HG03575 (cell line): ENCODE measurements around the gene VWA8.
"Not testable (repeated sequence)": the region's sequence is repeated elsewhere in the genome, so short reads cannot be mapped to it uniquely, and the experiment has no call there.

Experiments used
- ATAC-seq: cut with Tn5 transposase; IDR thresholded peaks from one replicate; pipeline ENCODE4 v1.9.1; 2021; ENCODE audit not compliant: unreplicated experiment, insufficient number of reproducible peaks, low FRiP score; ENCODE audit errors: extremely low read depth

The VWA8 gene

DNA sequence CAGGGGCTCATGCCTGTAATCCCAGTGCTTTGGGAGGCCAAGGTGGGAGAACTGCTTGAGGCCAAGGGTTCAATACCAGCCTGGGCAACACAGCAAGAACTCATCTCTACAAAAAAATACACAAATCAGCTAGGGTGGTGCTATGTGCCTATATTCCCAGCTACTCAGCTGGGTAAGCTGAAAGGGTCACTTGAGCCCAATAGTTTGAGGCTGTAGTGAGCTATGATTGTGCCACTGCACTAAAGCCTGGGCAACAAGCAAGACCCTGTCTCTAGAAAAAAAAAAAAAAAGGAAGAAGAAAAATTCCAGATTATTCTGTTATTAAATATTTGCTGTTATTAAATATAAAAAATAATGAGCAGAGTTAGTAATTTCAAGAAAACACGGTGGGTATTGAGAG, 372.5 kb downstream of the VWA8 start:
- no peak for ATAC-seq

DNA sequence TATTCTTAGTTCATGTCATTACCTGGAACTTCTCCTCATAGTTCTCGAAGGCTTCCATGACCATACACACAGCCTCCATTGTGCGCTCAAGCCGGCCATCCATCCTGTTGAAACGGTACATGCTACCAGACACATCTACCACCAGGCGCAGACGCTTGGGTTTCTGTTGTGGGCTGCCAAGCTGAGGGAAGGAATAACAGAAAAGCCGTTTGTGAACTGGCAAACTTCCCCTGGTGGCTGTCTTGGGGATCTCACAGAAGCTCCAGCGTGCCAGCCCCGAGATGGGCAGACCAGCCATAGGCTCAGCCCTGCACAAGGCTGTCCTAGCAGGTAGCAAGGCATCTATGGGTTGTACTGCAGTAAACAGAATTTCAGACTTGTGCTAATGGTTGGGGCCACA, 373.4 kb downstream of the VWA8 start:
- ATAC-seq: no peak

DNA sequence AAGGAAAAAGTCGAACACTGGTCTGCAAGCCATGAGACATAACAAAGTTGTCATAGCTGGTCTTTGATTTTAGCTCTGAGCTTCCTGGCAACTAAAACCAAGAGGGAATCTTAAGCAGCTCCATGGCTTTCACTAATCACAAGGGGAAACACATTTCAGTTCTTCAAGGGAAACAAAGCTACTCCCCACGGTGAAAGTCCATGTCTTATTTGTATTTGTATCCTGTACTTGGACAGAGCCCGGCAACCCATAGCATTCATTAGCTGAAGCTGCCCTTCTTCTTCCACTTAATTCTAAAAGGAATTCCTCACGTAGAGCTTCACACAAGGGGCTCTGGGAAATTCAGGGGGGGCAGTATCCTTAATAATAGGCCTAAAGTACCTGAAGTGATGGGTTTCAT, 374.7 kb downstream of the VWA8 start:
- no peak for ATAC-seq

DNA sequence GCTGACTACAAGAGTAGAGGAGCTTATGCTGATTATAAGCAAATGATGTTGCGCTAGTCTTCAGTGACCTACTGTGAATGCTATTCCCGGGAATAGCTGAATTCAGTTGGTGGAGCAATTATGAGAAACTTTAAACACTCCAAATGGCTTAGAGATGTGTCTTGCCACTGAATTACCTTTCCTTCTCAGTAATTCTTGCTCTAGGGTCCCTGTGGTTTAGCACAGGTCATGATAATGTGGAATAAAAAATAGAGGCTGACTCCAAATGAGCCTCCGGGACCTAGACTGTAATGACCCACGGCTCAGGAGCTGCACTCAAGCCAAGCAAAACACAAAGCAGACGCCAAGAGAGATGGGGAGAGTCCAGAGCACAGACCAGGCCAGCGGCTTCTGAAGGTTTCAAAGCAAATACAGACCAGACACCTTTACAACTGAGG, 378.9 kb downstream of the VWA8 start:
- ATAC-seq: no peak

DNA sequence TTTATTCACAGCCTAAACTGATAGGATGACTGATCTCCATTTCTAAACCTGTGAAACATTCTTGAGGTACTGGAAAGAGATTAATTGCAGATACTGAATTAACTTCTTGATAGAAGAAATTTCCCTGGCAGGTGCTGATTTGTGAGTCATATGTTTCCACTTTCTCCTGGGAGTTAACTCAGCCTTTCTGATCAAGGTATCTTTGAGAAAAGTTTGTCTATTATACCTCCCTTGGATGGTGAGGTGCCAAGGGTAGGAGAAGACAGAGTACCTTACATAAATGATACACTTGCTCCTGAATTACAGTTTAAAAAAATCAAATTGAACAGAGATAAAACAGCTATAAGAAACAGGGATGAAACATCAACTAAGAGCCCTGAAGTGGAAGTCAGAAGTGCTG, 380.6 kb downstream of the VWA8 start:
- no peak for ATAC-seq

DNA sequence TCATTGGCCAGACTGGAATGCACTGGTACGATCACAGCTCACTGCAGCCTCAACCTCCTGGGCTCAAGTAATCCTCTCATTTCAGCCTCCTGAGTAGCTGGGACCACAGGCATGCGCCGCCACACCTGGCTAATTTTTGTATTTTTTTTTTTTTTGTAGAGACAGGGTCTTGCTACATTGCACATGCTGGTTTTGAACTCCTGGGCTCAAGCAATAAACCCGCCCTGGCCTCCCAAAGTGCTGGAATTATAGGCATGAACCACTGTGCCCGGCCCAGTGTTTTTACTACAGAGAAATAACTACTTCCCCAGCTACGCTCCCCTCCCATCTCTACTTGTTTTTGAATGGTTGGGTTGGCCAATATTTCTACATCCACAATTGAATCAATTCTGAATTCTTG, 381.0 kb downstream of the VWA8 start:
- no peak for ATAC-seq

DNA sequence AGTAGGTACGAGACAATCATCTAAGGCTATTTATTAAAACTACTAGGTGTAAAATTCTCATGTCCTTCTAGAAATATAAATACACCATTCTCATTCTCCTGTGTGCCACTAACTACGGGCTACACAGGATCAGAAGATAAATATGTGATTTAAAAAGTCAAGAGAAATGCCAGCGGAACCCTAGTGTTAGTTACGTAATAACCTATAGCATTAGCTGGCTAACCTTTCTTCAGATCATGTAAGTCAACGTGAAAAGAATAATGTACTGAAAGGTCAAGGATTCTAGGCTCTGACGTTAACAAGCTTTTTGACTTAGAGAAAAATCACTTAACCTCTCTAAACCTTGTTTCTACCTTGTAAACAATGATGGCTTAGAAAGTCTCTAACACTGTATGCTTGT, 381.7 kb downstream of the VWA8 start:
- no peak for ATAC-seq

DNA sequence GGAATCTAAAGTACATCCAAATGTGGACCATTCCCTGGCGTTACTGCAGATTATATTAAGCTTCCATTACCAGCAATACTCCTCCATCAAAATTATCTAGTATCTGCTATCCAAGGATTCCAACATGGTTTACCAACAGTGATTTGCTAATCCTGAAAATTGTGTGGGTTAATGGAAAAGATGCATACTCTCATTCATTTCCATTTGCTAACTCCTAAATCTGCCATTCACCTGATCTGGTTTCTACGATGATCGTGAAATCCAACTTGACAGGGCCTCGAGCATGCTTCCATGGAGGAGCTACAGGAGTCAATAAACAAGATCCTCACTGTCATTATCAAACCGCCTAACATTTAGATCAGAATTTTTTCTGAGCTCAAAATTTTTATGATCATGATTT, 382.5 kb downstream of the VWA8 start:
- ATAC-seq: no peak

DNA sequence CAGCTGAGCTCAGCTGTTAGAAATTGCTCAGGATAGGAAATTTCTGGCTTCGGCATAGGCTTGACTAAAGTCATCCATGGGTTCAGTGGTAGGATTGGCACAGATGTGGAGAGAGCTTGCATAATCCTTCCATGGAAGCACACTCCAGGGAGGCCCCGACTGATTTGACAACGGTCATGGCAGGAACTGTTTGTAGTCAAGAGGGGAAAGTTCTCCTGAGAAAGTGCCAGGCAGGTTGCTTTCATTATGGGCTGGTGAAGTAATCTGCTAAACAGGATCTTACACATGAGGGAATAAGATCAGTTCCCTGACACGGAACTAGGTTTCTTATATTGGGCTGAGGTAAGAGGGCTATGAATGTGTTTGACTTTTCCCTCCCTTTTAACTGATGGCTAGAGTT, 383.5 kb downstream of the VWA8 start:
- no peak for ATAC-seq

DNA sequence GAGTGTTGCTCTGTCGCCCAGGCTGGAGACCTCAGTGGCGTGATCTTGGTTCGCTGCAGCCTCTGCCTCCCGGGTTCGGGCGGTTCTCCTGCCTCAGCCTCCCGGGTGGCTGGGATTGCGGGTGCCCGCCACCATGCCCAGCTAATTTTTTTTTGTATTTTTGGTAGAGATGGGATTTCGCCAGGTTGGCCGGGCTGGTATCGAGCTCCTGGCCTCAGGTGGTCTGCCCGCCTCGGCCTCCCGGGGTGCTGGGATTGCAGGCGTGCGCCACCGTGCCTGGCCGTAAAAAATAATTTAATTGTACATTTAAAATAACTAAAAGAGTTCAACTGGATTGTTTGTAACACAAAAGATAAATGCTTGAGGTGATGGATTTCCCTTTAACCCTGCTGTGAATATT, 387.3 kb downstream of the VWA8 start:
- ATAC-seq: not testable (repeated sequence)

DNA sequence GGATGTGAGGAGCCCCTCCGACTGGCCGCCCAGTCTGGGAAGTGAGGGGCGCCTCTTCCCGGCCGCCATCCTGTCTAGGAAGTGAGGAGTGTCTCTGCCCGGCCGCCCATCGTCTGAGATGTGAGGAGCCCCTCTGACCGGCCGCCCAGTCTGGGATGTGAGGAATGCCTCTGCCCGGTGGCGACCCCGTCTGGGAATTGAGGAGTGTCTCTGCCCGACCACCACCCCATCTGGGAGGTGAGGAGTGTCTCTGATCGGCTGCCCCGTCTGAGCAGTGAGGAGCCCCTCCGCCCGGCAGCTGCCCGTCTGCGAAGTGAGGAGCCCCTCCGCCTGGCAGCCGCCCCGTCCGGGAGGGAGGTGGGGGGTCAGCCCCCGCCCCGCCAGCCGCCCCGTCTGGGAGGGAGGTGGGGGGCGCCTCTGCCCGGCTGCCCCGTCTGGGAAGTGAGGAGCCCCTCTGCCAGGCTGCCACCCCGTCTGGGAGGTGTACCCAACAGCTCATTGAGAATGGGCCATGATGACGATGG, 389.0 kb downstream of the VWA8 start:
- ATAC-seq: not testable (repeated sequence)

DNA sequence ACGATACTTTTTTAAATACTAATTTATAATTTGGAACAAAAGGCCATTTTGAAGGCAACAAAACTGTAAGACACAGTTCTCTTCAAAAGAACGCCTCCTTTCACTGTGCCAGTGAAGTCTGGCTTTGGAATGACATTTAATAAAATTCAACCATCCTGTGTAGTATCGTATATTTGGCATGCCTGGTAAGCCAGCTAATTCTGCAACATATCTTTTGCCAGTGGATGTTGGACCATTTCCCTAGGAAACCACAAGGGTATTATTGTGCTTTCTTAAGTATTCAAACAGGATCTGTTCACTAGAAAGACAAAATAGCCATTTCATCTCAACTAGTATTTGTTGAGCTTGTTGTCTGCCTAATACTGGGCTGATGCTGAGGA, 391.9 kb downstream of the VWA8 start:
- ATAC-seq: no peak

DNA sequence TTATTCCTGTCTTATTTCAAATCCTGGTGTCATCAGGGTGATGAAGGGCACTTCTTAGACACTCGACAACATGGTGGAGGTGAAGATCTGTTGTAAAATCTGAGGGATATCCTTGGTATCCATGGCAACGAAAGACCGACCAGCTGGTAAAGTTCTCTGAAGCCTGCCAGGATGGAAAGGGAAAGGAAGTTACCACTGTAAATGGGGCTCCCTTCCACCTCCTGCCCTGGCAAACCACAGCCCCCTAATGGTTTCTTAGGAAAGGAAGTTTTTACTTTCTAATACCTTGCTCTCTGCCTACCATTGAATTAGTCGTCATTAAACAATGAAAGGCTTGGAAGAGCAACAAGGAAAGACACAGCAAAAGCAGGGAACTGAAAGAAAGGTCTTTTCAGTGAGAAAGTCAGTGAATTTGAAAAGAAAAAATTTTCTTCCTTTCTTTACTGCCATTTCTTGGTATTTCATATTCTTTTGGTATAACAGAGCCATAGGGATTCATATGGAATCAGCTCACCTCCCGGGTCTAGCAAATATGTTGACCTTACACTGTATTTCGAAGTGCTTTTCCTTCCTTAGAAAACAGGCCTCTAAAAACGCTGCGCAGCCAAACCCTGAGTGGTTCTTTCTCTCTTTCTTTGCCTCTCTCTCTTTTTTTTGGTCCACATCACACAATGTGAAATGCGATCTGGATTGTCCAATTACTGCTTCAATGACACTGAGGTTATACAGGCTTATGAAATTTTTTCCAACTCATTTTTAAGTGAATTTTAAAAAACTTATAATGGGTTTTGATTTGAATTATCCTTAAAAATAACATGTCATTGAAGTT, 392.6 kb downstream of the VWA8 start:
- no peak for ATAC-seq

DNA sequence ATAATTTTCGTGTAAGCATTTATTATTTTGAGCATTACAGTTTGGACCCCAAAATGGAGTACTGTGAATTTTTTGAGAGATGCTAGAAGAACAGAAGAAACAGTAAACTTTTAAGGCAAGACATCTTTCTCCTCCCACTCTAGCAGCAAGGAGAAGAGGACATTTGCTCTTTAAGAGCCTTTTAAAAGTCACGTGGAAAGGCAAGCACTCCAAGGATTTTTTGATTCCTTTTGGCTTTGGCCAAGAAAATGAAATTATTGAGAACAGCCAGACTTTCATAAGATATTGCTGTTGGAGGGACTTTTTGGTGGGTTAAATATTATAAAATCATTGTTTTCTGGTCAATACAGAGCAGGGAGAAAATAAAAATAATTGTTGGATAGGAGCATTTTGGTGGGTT, 393.5 kb downstream of the VWA8 start:
- ATAC-seq: no peak

DNA sequence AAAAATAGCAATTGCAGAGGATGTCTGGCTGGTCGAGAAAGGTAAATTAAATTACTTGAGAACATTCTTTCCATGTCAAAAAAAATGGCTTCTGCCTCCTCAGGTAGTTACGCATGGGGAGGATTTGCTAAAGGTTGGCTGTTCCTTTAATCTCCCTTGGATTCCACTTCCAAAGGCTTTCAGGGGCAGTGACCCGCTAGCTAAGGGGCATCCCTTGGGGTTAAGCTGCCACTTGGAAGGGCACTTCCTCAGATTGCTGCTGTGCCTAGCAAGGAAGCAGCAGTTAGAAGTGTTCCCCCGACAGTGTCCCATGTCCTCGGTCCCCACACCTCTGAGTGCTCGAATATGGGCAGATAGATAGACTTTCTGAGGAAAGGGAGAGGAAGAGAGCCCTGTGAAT, 395.1 kb downstream of the VWA8 start:
- no peak for ATAC-seq

DNA sequence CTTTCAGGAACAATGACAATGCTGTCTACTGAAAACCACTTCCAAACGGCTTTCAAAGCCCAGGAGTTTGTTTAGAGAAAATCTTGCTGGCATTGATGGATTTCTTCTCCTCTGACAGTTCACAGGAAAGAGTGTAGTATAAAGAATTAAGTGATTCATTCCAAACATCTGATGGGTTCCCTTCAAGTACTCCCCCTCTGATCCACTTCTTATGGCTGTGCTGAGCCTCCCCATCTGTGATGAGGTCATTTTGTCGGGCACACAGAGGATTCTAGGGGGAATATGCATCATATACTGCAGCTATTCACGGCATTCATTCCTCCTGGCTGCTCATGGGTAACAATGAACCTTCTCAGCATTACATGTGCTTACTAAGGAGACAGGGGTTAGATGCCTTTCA, 395.7 kb downstream of the VWA8 start:
- no peak for ATAC-seq

DNA sequence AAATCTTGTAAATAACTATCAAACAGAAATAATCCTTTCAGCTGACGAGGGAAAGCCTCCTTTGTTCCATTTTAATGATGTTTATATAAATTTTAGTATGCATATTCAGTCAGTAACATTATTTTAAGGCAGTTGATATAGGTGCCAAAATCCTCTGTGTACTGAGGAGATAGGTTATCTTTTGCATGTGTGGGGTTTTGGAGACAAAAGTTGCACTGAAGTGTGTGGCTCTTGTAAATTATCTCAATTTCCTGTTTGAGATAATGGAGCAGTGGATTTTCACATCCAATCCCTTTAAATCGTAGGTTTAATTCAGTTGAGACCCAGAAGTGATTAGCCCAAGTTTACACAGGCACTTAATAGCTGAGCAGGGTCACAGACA, 396.9 kb downstream of the VWA8 start:
- no peak for ATAC-seq

DNA sequence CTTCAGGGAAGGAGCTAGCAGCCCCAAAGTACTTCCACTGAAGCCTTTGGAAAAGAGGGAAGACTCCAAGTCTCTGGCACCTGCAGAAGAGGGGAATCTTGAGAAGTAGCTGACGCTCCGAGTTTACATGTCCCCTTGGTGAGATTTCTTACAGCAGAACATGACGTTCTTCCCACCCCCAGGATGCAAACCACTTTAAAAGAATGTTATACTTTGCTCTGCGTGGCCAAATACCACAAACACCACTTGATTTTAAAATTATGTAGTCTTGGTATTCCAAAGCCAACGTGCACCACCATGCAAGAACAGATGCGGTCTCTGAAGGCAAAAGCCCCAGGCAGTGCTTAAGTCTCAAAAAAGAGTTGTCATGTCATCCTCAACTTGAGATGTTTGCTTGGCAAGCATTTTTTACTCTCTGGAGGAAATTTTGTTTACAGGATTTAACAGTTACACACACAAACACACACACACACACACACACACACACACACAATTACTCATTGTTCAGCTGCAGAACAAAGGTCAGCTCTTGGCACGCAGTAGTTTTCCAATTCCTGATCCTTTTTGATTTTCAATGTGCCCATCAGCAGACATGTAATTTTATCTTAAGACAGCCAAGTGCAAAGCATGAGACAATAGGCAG, 397.4 kb downstream of the VWA8 start:
- no peak for ATAC-seq

DNA sequence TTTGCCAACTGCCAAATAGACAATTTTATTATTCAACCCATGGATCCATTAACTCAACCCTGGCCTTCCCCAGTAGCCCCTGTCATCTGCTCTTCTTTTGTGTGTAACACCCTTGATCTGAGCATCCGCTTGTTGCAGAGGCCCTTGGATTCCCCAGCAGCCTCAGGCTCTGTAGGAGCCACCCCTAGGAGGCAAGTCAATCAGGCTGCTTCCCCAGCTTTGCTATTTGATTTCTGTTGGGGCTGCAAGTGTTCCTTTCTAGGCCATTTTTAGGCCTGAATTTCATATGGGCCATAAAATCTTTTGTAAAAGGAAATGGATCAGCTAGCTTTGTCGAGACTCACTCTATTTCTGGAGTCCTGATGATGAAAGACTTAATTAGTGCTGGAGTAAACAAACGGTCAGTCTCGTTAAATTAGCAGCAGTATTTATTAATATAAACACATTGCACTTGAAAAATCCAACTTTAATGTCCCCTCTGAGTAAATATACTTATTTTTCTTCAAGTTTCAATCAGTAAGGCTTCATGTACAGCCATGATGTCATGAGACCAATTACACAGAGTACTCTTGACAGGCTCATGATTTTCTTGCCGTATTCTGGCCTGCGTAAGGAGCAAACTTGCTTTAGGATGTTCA, 398.2 kb downstream of the VWA8 start:
- ATAC-seq: no peak

DNA sequence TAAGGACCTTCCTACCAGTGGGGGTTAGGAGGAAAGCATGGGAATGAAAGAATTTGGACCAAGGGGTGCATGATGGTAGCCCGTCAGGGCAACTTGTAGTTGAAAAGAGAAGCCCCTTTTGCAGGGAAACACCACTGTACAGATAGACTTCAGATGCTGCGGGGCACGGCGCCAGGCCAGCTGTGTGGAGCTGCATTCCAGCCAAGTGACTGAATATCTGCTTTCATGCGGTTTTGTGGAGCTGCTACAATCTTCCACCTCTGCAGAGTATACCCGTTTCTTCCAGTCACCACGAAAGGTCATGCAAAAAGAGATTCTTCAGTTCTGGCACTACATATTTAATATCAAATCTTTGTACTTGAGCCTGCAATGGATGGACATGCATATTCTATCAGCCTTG, 398.8 kb downstream of the VWA8 start:
- no peak for ATAC-seq
